GM13977 (cell line): ENCODE measurements around the gene BEAN1.
"Not testable (repeated sequence)": the region's sequence is repeated elsewhere in the genome, so short reads cannot be mapped to it uniquely, and the experiment has no call there.

Experiments
- DNase-seq: peaks from one replicate; pipeline ENCODE4 v3.0.0; 2012; ENCODE audit warnings: low spot score
- CTCF ChIP-seq: IDR thresholded peaks from 2 replicates; pipeline ENCODE4 v1.5.1; 2012; ENCODE audit warnings: mild to moderate bottlenecking, control low read depth; ENCODE audit not compliant: insufficient read depth; ENCODE audit errors: extremely low read depth, missing control alignments
- in situ Hi-C: fragments of 300-500 bp; cut with MboI; formaldehyde crosslinking; loops from one replicate; pipeline ENCODE4 v1.12.0; 2022; ENCODE audit warnings: low sequenced_read_pairs, low pct_unique_long_range_greater_than_20kb, mixed read lengths, inconsistent platforms; ENCODE audit not compliant: unreplicated experiment

Gene BEAN1

DNA sequence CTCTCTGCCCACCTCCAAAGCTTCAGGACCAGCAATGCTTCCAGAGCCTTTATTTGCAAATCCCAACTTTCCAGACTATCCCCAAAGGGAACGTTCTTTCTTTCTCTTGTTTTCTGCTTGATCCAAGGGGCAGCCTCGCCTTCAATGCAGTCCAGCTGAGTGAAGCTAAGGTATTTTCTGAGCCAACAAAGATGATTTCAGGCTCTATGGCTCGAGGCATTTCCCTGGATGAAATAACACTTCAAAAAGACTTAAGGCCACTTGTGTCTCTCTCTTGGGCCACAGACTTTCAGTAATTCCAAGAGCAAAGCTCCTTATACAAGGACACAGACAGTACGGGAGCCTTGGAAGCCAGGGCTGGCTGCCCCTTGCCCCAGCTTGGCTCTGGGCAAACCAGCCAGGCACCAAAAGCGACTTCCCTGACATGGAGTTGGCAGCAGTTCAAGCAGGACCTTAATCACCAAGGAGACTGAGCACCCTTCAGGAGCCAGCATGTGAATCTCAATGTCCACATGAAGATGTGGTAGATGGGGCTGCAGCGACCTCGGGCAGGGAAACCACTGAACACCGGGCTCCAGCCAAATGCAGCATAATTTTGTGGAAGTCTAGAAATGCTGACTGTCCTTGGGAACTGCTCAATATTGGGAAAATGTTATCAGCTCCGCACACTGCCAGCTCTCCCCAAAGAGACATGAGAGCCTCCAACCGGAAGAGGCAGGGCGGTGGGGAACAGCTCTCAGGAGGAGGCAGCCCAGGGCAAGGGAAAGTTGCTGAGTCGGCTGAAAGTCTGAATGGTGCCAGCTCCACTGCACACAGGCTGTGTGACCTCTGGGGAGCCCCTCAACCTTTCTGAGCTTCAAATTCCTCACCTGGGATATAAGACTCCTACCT, 83.9 kb downstream of the BEAN1 start:
- DNase-seq: no peak
- in situ Hi-C loops: no loop called here
- no peak for TF ChIP-seq CTCF

- DNase-seq: no peak
- no peak for TF ChIP-seq CTCF
- in situ Hi-C loops: no loop called here
Measured at GRCh38 chr16:66511602-66512271, 84.6 kb downstream of the BEAN1 start.

- TF ChIP-seq CTCF: no peak
- in situ Hi-C loops: no loop called here
- DNase-seq: no peak
Measured at GRCh38 chr16:66512272-66513110, 85.4 kb downstream of the BEAN1 start.

- DNase-seq: no peak
- no peak for TF ChIP-seq CTCF
- in situ Hi-C loops: no loop called here
Measured at GRCh38 chr16:66513111-66513723, 86.1 kb downstream of the BEAN1 start.

DNA sequence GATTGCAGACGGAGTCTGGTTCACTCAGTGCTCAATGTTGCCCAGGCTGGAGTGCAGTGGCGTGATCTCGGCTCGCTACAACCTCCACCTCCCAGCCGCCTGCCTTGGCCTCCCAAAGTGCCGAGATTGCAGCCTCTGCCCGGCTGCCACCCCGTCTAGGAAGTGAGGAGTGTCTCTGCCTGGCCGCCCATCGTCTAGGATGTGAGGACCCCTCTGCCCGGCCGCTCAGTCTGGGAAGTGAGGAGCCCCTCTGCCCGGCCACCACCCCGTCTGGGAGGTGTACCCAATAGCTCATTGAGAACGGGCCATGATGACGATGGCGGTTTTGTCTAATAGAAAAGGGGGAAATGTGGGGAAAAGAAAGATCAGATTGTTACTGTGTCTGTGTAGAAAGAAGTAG, 87.3 kb downstream of the BEAN1 start:
- in situ Hi-C loops, DNase-seq: not testable (repeated sequence)

DNA sequence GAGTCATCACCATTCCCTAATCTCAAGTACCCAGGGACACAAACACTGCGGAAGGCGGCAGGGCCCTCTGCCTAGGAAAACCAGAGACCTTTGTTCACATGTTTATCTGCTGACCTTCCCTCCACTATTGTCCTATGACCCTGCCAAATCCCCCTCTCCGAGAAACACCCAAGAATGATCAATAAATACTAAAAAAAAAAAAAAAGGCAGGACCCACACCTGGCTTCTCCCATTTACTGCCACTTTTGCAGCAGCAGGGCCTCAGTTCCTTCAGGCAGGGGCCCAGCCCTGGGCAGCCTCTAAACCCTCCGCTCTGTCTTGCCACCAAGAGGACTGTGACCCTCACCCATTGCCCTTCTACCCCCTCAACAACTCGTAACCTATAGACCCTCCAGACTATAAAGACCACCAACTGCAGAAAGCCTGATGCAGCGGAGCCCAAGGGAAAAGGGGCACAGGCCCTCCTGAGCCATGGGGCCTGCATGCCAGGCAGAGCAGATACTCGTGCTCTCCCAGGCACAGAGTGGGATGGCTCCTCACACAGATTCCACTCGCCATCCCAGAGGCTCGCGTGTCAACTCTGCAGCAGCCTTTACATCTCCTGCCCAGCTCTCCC, 88.0 kb downstream of the BEAN1 start:
- in situ Hi-C loops, DNase-seq: not testable (repeated sequence)
